ENCODE data around the gene COL8A1.

DNA sequence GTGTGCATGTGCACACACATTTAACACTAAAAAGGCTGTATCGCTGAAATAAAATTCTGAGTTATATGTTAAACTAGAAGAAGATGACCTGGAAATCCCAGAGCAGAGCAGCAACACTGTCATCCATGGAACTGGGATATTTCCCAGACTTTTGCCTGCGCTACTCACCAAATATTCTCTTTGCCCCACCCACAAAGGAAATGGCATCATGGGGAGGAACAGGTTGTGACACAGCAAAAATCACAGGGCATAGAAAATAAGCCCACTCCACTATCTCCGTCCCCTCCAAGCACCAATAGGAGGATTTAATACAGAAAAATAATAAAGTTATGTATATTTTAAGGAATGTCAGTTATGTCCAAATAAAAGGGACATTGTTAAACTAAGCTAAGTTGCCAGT lies 71.7 kb downstream of the COL8A1 start:
- TF ChIP-seq, protein P1, sequence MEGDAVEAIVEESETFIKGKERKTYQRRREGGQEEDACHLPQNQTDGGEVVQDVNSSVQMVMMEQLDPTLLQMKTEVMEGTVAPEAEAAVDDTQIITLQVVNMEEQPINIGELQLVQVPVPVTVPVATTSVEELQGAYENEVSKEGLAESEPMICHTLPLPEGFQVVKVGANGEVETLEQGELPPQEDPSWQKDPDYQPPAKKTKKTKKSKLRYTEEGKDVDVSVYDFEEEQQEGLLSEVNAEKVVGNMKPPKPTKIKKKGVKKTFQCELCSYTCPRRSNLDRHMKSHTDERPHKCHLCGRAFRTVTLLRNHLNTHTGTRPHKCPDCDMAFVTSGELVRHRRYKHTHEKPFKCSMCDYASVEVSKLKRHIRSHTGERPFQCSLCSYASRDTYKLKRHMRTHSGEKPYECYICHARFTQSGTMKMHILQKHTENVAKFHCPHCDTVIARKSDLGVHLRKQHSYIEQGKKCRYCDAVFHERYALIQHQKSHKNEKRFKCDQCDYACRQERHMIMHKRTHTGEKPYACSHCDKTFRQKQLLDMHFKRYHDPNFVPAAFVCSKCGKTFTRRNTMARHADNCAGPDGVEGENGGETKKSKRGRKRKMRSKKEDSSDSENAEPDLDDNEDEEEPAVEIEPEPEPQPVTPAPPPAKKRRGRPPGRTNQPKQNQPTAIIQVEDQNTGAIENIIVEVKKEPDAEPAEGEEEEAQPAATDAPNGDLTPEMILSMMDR (IDR thresholded peaks at IDR 0.05) = no peak
- TF ChIP-seq POLR2A (IDR thresholded peaks at IDR 0.05) = no peak
